GM12873 (cell line): ENCODE measurements around the gene PCNX2.

Experiments
- CTCF ChIP-seq: IDR thresholded peaks from 2 replicates; pipeline ENCODE4 v1.5.1; 2012; ENCODE audit warnings: low read depth, mild to moderate bottlenecking, moderate library complexity, low read length, control low read depth; ENCODE audit not compliant: insufficient read depth; ENCODE audit errors: missing control alignments

The PCNX2 gene

GRCh38 chr1:233295237-233295974 lies at the start of gene PCNX2:
PCNX2 (minus strand) TSS chr1:233295725; CDS start chr1:233295478, 247 bp downstream.
- TF ChIP-seq CTCF: no peak

- TF ChIP-seq CTCF: no peak
Measured at GRCh38 chr1:233343262-233343661, 47.7 kb upstream of the PCNX2 start.

- no peak for TF ChIP-seq CTCF
Measured at GRCh38 chr1:233342086-233342485, 46.6 kb upstream of the PCNX2 start.

GRCh38 chr1:233340966-233341516 lies 45.5 kb upstream of the PCNX2 start:
- TF ChIP-seq CTCF: no peak

GRCh38 chr1:233340031-233340555 lies 44.6 kb upstream of the PCNX2 start:
- no peak for TF ChIP-seq CTCF

- no peak for TF ChIP-seq CTCF
Measured at GRCh38 chr1:233338102-233338501, 42.6 kb upstream of the PCNX2 start.

GRCh38 chr1:233337505-233337904 lies 42.0 kb upstream of the PCNX2 start:
- TF ChIP-seq CTCF: no peak
